GM18519 (cell line): ENCODE results near the gene PRMT7.

Experiments
- ATAC-seq: cut with Tn5 transposase; IDR thresholded peaks from one replicate; pipeline ENCODE4 v1.9.1; 2021; ENCODE audit warnings: mild to moderate bottlenecking, moderate library complexity; ENCODE audit not compliant: unreplicated experiment, low FRiP score

Gene PRMT7

DNA sequence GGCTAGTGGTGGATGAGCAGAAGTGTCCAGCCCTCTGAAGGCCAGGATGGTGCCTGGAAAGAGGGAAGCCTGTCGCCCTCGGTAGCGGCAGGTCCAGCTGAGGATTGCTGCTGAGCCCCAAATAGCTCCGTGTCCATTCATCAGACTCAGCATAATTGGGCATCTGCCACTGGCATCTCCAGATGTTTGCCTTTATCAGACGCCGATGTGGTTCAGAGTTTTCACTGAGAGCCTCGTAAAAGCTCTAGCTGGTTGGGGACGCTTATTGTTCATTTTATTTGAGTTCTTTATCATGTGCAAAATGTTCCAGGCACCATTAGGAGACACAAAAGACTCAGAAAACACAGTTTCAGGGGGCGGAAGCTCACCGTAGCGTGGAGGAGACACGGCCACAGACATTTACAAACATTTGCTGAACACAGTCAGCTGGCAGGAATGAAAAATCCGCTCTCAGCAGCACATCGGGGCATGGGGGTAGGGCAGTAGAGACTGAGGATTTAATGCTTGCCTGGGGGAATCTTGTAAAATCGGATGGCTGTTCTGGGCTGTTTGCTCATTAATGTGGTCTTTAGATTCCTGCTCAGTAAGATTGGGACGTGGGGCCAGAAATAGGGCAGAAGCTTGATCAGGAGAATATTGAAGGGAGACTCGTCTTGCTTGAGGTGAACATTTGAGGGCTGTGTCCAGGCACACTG lies 95.8 kb downstream of the PRMT7 start:
- no peak for ATAC-seq
